HUES64 (cell line): ENCODE measurements around the gene PRKAR1B.
"Not testable (repeated sequence)": the region's sequence is repeated elsewhere in the genome, so short reads cannot be mapped to it uniquely, and the experiment has no call there.

Source experiments
- H3K27ac ChIP-seq: 2 replicates; pipeline ENCODE4 v1.7.0; 2013; ENCODE audit warnings: low read depth, low read length, inconsistent platforms
- H3K27me3 ChIP-seq: 2 replicates; pipeline ENCODE4 v1.6.1; 2013; ENCODE audit warnings: mild to moderate bottlenecking, low read length; ENCODE audit not compliant: insufficient read depth
- H3K36me3 ChIP-seq: 2 replicates; pipeline ENCODE4 v1.6.1; 2013; ENCODE audit warnings: mild to moderate bottlenecking, low read length; ENCODE audit not compliant: insufficient read depth
- H3K4me1 ChIP-seq: 2 replicates; pipeline ENCODE4 v1.6.1; 2013; ENCODE audit warnings: mild to moderate bottlenecking, low read length, moderate library complexity; ENCODE audit not compliant: insufficient read depth
- H3K4me3 ChIP-seq: 2 replicates; pipeline ENCODE4 v1.5.1; 2013; ENCODE audit warnings: mild to moderate bottlenecking, low read length, moderate library complexity
- H3K9ac ChIP-seq: 2 replicates; pipeline ENCODE4 v1.6.1; 2013; ENCODE audit warnings: mild to moderate bottlenecking, low read depth, low read length
- H3K9me3 ChIP-seq: 2 replicates; pipeline ENCODE4 v1.6.1; 2013; ENCODE audit warnings: low read depth, low read length; ENCODE audit not compliant: insufficient read depth
- WGBS: fragments of 150-250, 120-280 bp; methylation state at CpG from one replicate; pipeline ENCODE4 v1.1.7; 2013; ENCODE audit warnings: missing lambda C conversion rate; 5-methylcytosine and 5-hydroxymethylcytosine counted together

PRKAR1B gene

GRCh38 chr7:552868-553635 is 174.0 kb downstream of the PRKAR1B start:
- no peak overlapping the region for H3K9ac ChIP-seq
- H3K27ac ChIP-seq = no peak overlapping the region
- H3K4me3 ChIP-seq = no peak overlapping the region
- no peaks in the 10 kb centered on the region for H3K4me1 ChIP-seq
- 93% methylated on average over 44 of the region's 44 CpGs for WGBS
- H3K36me3 ChIP-seq = no peaks in the 10 kb centered on the region; the same call in 1 of the 2 replicates
- H3K9me3 ChIP-seq = no peaks in the 10 kb centered on the region
- no peaks in the 10 kb centered on the region for H3K27me3 ChIP-seq

DNA sequence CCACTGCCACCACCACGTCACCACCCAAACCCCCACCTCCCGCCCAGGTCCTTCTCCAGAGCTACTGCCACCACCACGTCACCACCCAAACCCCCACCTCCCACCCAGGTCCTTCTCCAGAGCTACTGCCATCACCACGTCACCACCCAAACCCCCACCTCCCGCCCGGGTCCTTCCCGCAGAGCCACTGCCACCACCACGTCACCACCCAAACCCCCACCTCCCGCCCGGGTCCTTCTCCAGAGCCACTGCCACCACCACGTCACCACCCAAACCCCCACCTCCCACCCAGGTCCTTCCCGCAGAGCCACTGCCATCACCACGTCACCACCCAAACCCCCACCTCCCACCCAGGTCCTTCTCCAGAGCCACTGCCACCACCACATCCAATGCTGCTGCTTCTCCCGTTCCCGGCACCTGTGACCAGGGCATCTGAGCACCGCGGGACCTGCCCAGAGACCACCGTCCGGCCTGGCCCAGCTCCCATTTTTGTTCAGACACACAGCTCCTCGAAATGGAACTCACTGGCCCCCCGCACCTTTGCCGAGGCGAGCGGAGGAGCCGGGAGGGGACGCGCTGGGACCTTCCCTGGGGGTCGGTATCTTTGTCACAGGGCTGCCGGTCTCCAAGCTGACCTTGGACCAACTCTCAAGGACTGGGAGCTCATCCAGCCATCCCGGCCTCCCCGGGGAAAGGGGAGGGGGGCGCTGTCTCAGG is 174.8 kb downstream of the PRKAR1B start:
- not testable (repeated sequence) for H3K27me3 ChIP-seq, H3K9ac ChIP-seq, H3K9me3 ChIP-seq, H3K4me3 ChIP-seq, H3K36me3 ChIP-seq, H3K4me1 ChIP-seq, H3K27ac ChIP-seq
- 96% methylated on average over 32 of the region's 32 CpGs for WGBS

DNA sequence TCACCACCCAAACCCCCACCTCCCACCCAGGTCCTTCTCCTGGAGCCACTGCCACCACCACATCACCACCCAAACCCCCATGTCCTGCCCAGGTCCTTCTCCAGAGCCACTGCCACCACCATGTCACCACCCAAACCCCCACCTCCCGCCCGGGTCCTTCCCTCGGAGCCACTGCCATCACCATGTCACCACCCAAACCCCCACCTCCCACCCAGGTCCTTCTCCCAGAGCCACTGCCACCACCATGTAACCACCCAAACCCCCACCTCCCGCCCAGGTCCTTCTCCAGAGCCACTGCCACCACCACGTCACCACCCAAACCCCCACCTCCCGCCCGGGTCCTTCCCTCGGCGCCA is 175.5 kb downstream of the PRKAR1B start:
- not testable (repeated sequence) for H3K4me1 ChIP-seq, H3K9ac ChIP-seq, H3K4me3 ChIP-seq, H3K9me3 ChIP-seq, H3K36me3 ChIP-seq, H3K27ac ChIP-seq, H3K27me3 ChIP-seq
- WGBS = 96% methylated on average over 9 of the region's 9 CpGs

DNA sequence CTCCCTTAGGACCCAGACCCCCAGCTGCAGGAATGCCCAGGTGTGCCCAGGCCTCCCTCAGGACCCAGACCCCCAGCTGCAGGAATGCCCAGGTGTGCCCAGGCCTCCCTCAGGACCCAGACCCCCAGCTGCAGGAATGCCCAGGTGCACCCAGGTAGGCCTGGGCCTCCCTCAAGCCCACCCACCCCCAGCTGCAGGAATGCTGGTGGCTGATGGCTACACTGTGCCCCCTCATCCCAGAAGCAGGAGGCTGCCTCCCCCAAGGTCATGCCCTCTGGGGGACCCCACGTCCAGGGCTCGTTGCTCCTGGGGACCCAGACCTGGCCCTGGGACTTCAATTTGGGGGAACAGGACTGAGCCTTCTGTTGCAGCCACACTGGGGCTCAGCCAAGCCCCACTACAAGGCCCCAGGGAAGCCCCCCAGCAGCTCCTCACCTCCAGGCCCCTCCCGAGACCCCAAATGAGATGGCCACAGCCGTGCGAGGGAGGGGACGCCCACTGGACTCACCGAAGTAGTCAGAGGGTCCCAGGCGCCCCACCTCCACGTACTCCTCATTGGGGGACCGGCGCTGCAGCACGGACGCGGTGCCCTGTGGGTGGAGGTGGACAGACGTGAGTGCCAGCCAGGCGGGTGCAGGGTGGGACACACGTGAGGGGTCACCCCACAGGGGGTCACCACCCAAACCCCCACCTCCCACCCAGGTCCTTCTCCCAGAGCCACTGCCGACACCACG is 176.0 kb downstream of the PRKAR1B start:
- Histone ChIP-seq H3K36me3 (no peaks in the 10 kb centered on the region; the same call in 1 of the 2 replicates), H3K9ac (no peak overlapping the region), H3K9me3 (no peaks in the 10 kb centered on the region), H3K27me3 (no peaks in the 10 kb centered on the region), H3K4me1 (no peaks in the 10 kb centered on the region), H3K4me3 (no peak overlapping the region), H3K27ac (no peak overlapping the region)
- WGBS = 95% methylated on average over 19 of the region's 19 CpGs

DNA sequence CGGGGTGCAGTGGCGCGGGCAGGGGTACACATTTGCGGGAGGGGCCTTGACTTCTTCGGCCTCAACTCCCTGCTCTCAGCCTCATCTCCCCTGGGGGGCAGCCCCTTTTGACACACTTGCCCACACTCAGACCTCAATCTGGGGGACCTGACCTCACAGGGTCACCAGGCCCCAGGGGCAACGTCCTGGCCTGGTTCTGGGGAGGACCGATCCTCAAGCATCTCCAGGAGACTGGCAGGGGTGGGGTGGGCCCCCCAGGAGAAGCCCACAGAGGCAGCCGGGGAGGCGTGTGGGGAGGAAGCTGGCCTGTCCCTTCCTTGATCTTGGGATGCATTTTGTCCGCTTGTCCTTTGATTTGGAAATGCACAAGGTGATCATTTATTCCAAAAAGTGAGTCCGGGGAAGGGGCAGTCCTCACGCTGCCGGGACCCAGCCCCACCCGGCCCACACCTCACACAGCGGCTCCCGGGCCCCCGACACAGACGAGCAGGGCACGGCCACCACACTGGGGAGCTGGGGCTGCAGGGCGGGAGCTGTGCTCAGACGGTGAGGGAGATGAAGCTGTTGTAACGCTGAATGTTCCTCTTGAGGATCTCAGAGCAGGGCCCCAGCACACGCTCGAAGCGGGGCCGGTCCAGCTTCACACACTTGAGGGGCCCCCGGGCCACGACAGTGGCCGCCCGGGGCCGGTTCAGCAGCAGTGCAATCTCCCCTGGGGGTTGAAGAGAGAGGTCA is 177.0 kb downstream of the PRKAR1B start:
- H3K36me3 ChIP-seq = no peaks in the 10 kb centered on the region; the same call in 1 of the 2 replicates
- H3K9me3 ChIP-seq = no peaks in the 10 kb centered on the region
- 96% methylated on average over 31 of the region's 31 CpGs for WGBS
- H3K9ac ChIP-seq = no peak overlapping the region
- H3K27ac ChIP-seq = no peak overlapping the region
- no peaks in the 10 kb centered on the region for H3K4me1 ChIP-seq
- no peak overlapping the region for H3K4me3 ChIP-seq
- no peaks in the 10 kb centered on the region for H3K27me3 ChIP-seq

GRCh38 chr7:549066-549890 is 177.8 kb downstream of the PRKAR1B start:
- no peaks in the 10 kb centered on the region; the same call in 1 of the 2 replicates for H3K36me3 ChIP-seq
- no peak overlapping the region for H3K4me3 ChIP-seq
- H3K27ac ChIP-seq = no peak overlapping the region
- no peaks in the 10 kb centered on the region for H3K27me3 ChIP-seq
- no peaks in the 10 kb centered on the region for H3K4me1 ChIP-seq
- no peaks in the 10 kb centered on the region for H3K9me3 ChIP-seq
- WGBS = 92% methylated on average over 42 of the region's 43 CpGs
- no peak overlapping the region for H3K9ac ChIP-seq

DNA sequence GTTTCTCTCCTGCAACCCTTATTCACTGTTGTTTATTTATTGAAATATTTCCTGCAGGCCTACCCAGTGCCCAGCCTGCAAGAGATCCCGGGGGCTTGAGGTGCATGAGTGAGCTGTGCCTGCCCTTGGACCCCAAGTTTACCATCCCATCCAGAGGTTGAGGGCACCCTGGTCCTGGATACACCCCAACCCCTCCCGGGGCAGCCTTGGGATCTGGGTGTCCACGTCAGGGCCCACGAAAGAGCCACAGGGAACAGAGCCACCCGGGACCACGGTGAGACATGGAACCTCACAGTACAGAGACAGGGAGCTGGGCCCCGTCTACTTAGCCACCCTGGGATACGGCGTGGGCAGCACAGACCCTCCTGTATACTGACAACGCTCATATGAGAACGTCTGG is 178.7 kb downstream of the PRKAR1B start:
- Histone ChIP-seq H3K9me3 (no peaks in the 10 kb centered on the region), H3K4me3 (no peak overlapping the region), H3K36me3 (no peaks in the 10 kb centered on the region; the same call in 1 of the 2 replicates), H3K27ac (no peak overlapping the region), H3K4me1 (no peaks in the 10 kb centered on the region), H3K9ac (no peak overlapping the region), H3K27me3 (no peaks in the 10 kb centered on the region)
- WGBS = 94% methylated on average over 11 of the region's 11 CpGs

- no peak overlapping the region for H3K9ac ChIP-seq
- H3K4me1 ChIP-seq = no peaks in the 10 kb centered on the region
- WGBS = 96% methylated on average over 16 of the region's 16 CpGs
- H3K9me3 ChIP-seq = no peaks in the 10 kb centered on the region
- H3K27me3 ChIP-seq = no peaks in the 10 kb centered on the region
- H3K4me3 ChIP-seq = no peak overlapping the region
- no peaks in the 10 kb centered on the region; the same call in 1 of the 2 replicates for H3K36me3 ChIP-seq
- H3K27ac ChIP-seq = no peak overlapping the region
These were observed 181.6 kb downstream of the PRKAR1B start for GRCh38 chr7:545470-545869.

GRCh38 chr7:544338-545221 is 182.5 kb downstream of the PRKAR1B start:
- Histone ChIP-seq H3K4me1 (no peaks in the 10 kb centered on the region), H3K36me3 (no peaks in the 10 kb centered on the region; the same call in 1 of the 2 replicates), H3K27me3 (no peaks in the 10 kb centered on the region), H3K27ac (no peak overlapping the region), H3K4me3 (no peak overlapping the region), H3K9ac (no peak overlapping the region), H3K9me3 (no peaks in the 10 kb centered on the region)
- WGBS = 93% methylated on average over 18 of the region's 18 CpGs
